ENCODE results near the gene CPNE5. TPM values are rescaled to one million over a fixed set of nuclear protein-coding genes. Genes with fewer than 3 reads are reported as not detected.

CPNE5 gene
- total and polyA plus RNA-seq, 2 experiments from 2014 or later = 0.30 to 1.2 TPM

GRCh38 chr6:36752886-36753506 lies 86.2 kb downstream of the CPNE5 start:
- DNase-seq (ENCODE audit: low spot score) = no peak
- H3K4me1 ChIP-seq (ENCODE audit: insufficient read depth) = no peaks in the 10 kb centered on the region
- no peaks in the 10 kb centered on the region for H3K27me3 ChIP-seq
- no peak overlapping the region for H3K4me2 ChIP-seq
- WGBS (ENCODE audit: low lambda C conversion rate, missing lambda C conversion rate) = 88% methylated on average over 6 of the region's 6 CpGs
- no peaks in the 10 kb centered on the region for H3K79me2 ChIP-seq
- H3K9me2 ChIP-seq (replicated peaks; ENCODE audit: insufficient read depth) = no peaks in the 10 kb centered on the region
- H3K9me3 ChIP-seq (ENCODE audit: low read depth) = no peaks in the 10 kb centered on the region
- H3K4me3 ChIP-seq = no peak overlapping the region
- H3K36me3 ChIP-seq (replicated peaks; ENCODE audit: insufficient read depth, low read depth) = no peaks in the 10 kb centered on the region
- H2AFZ ChIP-seq = no peak overlapping the region
- H4K20me1 ChIP-seq (ENCODE audit: insufficient read depth, poor library complexity, severe bottlenecking) = no peaks in the 10 kb centered on the region
- no peak overlapping the region for H3K27ac ChIP-seq
- no peak for TF ChIP-seq EZH2 (IDR thresholded peaks at IDR 0.05; ENCODE audit: borderline replicate concordance)
- TF ChIP-seq EZH2phosphoT487 (IDR thresholded peaks at IDR 0.05; ENCODE audit: low read depth, severe bottlenecking, unreplicated experiment) = no peak
- TF ChIP-seq CTCF (IDR thresholded peaks at IDR 0.05; ENCODE audit: poor library complexity) = no peak

DNA sequence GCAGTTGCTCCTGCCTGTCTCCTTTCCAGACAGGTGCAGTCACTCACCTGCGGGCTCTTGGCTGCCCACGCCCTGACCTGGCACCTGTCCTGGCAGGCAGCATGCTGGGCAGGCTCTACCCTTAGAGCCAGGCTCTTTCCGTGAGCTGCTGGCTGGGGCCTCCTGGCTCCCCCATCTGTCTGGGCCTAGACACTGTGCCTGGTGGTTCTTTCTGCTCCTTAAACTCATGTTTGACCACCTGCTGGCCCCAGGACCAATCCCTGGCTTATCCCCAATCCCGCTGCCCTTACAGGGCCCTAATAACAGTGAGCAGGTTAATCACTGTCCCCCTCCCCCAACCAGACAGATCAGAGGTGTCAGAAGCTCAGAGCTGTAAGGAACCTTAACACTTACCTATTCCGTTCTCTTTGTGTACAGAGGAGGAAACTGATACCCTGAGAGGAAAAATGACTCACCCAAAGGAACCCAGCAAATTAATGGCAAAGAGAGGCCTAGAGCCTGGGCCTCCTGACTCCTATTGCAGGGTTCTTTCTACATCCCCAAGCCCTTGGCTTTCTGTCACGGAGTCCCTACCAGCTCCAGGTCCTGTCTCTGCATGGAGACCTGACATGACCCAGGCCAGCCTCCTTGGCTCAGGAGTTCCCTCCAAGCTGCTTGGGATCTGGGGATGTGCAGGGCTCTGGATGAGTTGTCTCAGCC lies 86.9 kb downstream of the CPNE5 start:
- Histone ChIP-seq H3K27me3 (no peaks in the 10 kb centered on the region), H3K27ac (no peak overlapping the region), H3K4me2 (no peak overlapping the region), H3K9me2 (replicated peaks; ENCODE audit: insufficient read depth) (no peaks in the 10 kb centered on the region), H4K20me1 (ENCODE audit: insufficient read depth, poor library complexity, severe bottlenecking) (no peaks in the 10 kb centered on the region), H3K4me1 (ENCODE audit: insufficient read depth) (no peaks in the 10 kb centered on the region), H3K79me2 (no peaks in the 10 kb centered on the region), H2AFZ (no peak overlapping the region), H3K36me3 (replicated peaks; ENCODE audit: insufficient read depth, low read depth) (no peaks in the 10 kb centered on the region), H3K4me3 (no peak overlapping the region), H3K9me3 (ENCODE audit: low read depth) (no peaks in the 10 kb centered on the region)
- WGBS (ENCODE audit: low lambda C conversion rate, missing lambda C conversion rate) = 84% methylated on average over 6 of the region's 6 CpGs
- TF ChIP-seq CTCF (IDR thresholded peaks at IDR 0.05; ENCODE audit: poor library complexity) (no peak), EZH2phosphoT487 (IDR thresholded peaks at IDR 0.05; ENCODE audit: low read depth, severe bottlenecking, unreplicated experiment) (no peak), EZH2 (IDR thresholded peaks at IDR 0.05; ENCODE audit: borderline replicate concordance) (no peak)
- no peak for DNase-seq (ENCODE audit: low spot score)

DNA sequence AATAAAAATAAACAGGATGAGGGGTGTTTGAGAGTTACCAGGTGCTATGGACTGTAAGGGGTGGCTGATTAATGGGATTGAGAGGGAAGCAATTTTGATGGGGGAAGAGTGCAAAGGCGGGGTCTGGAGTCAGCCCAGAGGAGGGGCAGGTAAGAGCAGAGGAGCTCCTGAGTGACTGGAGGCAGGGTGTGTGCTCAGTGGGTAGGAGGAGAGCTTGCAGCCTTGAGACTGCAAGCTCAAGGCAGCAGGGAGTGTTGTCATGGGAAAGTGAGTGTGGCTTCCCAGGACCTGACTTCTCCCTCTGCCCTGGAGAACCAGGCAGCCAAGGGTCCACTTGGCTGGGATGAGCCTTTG lies 87.4 kb downstream of the CPNE5 start:
- Histone ChIP-seq H3K27ac (no peak overlapping the region), H3K4me2 (no peak overlapping the region), H3K79me2 (no peaks in the 10 kb centered on the region), H3K4me1 (ENCODE audit: insufficient read depth) (no peaks in the 10 kb centered on the region), H3K9me2 (replicated peaks; ENCODE audit: insufficient read depth) (no peaks in the 10 kb centered on the region), H3K4me3 (no peak overlapping the region), H2AFZ (no peak overlapping the region), H3K36me3 (replicated peaks; ENCODE audit: insufficient read depth, low read depth) (no peaks in the 10 kb centered on the region), H4K20me1 (ENCODE audit: insufficient read depth, poor library complexity, severe bottlenecking) (no peaks in the 10 kb centered on the region), H3K9me3 (ENCODE audit: low read depth) (no peaks in the 10 kb centered on the region), H3K27me3 (no peaks in the 10 kb centered on the region)
- TF ChIP-seq EZH2 (IDR thresholded peaks at IDR 0.05; ENCODE audit: borderline replicate concordance) (no peak), CTCF (IDR thresholded peaks at IDR 0.05; ENCODE audit: poor library complexity) (no peak), EZH2phosphoT487 (IDR thresholded peaks at IDR 0.05; ENCODE audit: low read depth, severe bottlenecking, unreplicated experiment) (no peak)
- 0% methylated on average over 1 of the region's 1 CpG for WGBS (ENCODE audit: low lambda C conversion rate, missing lambda C conversion rate)
- DNase-seq (ENCODE audit: low spot score) = no peak
